B cell (primary cell): ENCODE data around the gene ARAP2. TPM values are rescaled to one million over a fixed set of nuclear protein-coding genes. Genes with fewer than 3 reads are reported as not detected.

ENCODE experiments used
- ATAC-seq: fragments of 200-7000 bp; cut with Tn5 transposase; one replicate; pipeline ENCODE4 v1.10.0; 2021; ENCODE audit warnings: low read depth, mild to moderate bottlenecking, moderate number of reproducible peaks, moderate library complexity
- CTCF ChIA-PET: fragments of 350-600 bp; sonication (Branson Sonifier 250); formaldehyde crosslinking; loops from one replicate; lab custom pipeline; 2021; ENCODE audit warnings: antibody characterized with exemption, inconsistent platforms; lab: Charles Lee
- POLR2A ChIA-PET: fragments of 350-600 bp; sonication (Branson Sonifier 250); formaldehyde crosslinking; loops from one replicate; lab custom pipeline; 2021; ENCODE audit warnings: antibody characterized with exemption; lab: Charles Lee
- DNase-seq: peaks from one replicate; pipeline ENCODE4 v3.0.0; 2013
- H2AFZ ChIP-seq: 2 replicates; pipeline ENCODE4 v1.6.1; 2012; ENCODE audit warnings: mild to moderate bottlenecking, low read depth, low read length; ENCODE audit not compliant: insufficient read depth, poor library complexity, severe bottlenecking
- H3K27ac ChIP-seq, 2 donors: 1 replicate in 1 of 2; 2 replicates in 1 of 2; pipeline ENCODE4 v1.5.1; 2012 to 2013; ENCODE audit warnings: low read length in 2 of 2, mild to moderate bottlenecking in 2 of 2, moderate library complexity in 1 of 2
- H3K27me3 ChIP-seq, 4 experiments: fragments of 200-600 bp in 1 of 4; sonication (generic) in 1 of 4; replicated peaks in 1 of 4; 1 replicate in 2 of 4; 2 replicates in 2 of 4; pipeline versions ENCODE4 v1.6.1 to v1.7.0; 2013 to 2016; ENCODE audit warnings: low read length in 3 of 4, mild to moderate bottlenecking in 2 of 4, mixed read lengths in 1 of 4, moderate library complexity in 1 of 4; ENCODE audit not compliant: insufficient read depth in 4 of 4, control insufficient read depth in 3 of 4; ENCODE audit errors: control extremely low read depth in 1 of 4
- H3K36me3 ChIP-seq, 2 experiments: replicated peaks in 1 of 2; 1 replicate in 1 of 2; 2 replicates in 1 of 2; pipeline versions ENCODE4 v1.6.1 to v1.7.1; 2013; ENCODE audit warnings: low read length in 1 of 2; ENCODE audit not compliant: insufficient read depth in 2 of 2, control insufficient read depth in 1 of 2; ENCODE audit errors: control extremely low read depth in 1 of 2, extremely low read depth in 1 of 2
- H3K4me1 ChIP-seq, 2 donors: fragments of 200-600 bp in 1 of 2; sonication (generic) in 1 of 2; 1 replicate in 1 of 2; 2 replicates in 1 of 2; pipeline versions ENCODE4 v1.5.1 to v1.6.1; 2013 to 2017; ENCODE audit warnings: low read length in 2 of 2; ENCODE audit not compliant: control insufficient read depth in 2 of 2, insufficient read depth in 2 of 2
- H3K4me2 ChIP-seq: replicated peaks from 2 replicates; pipeline ENCODE3; 2012; ENCODE audit warnings: mild to moderate bottlenecking, low read depth, low read length; ENCODE audit not compliant: poor library complexity, severe bottlenecking
- H3K4me3 ChIP-seq, 5 experiments: fragments of 200-600 bp in 1 of 5; sonication (generic) in 1 of 5; 1 replicate in 3 of 5; 2 replicates in 2 of 5; pipeline versions ENCODE4 v1.5.1 to v1.7.0; 2011 to 2016; ENCODE audit warnings: low read length in 4 of 5, mild to moderate bottlenecking in 4 of 5, low read depth in 2 of 5, control low read depth in 1 of 5, moderate library complexity in 1 of 5; ENCODE audit not compliant: insufficient read depth in 1 of 5; ENCODE audit errors: control extremely low read depth in 1 of 5, extremely low read depth in 1 of 5
- H3K79me2 ChIP-seq: fragments of 200-600 bp; sonication (generic); one replicate; pipeline ENCODE4 v1.6.0; 2016; ENCODE audit warnings: low read length; ENCODE audit not compliant: control insufficient read depth, insufficient read depth
- H3K9ac ChIP-seq: fragments of 200-600 bp; sonication (generic); 2 replicates; pipeline ENCODE4 v1.6.1; 2017; ENCODE audit warnings: mild to moderate bottlenecking, low read length, moderate library complexity
- H3K9me3 ChIP-seq, 3 donors: one replicate each; pipeline versions ENCODE4 v1.6.1 to v1.7.1; 2013; ENCODE audit warnings: low read length in 2 of 3; ENCODE audit not compliant: control insufficient read depth in 2 of 3, insufficient read depth in 1 of 3; ENCODE audit errors: control extremely low read depth in 1 of 3
- H4K20me1 ChIP-seq: 2 replicates; pipeline ENCODE4 v1.6.0; 2012; ENCODE audit warnings: mild to moderate bottlenecking, low read length; ENCODE audit not compliant: insufficient read depth, control insufficient read depth, poor library complexity, severe bottlenecking
- H3K27ac Mint-ChIP-seq: one replicate; pipeline ENCODE4 v1.8.0; 2021; ENCODE audit warnings: mixed read lengths
- H3K27me3 Mint-ChIP-seq: one replicate; pipeline ENCODE4 v1.8.0; 2021; ENCODE audit warnings: mixed read lengths
- H3K4me1 Mint-ChIP-seq: one replicate; pipeline ENCODE4 v1.8.0; 2021; ENCODE audit warnings: mixed read lengths
- H3K4me3 Mint-ChIP-seq: one replicate; pipeline ENCODE4 v1.8.0; 2021; ENCODE audit warnings: mixed read lengths
- H3K9me3 Mint-ChIP-seq: one replicate; pipeline ENCODE4 v1.8.0; 2022; ENCODE audit warnings: mixed read lengths; ENCODE audit not compliant: insufficient read depth
- EZH2 ChIP-seq: IDR thresholded peaks from 2 replicates; pipeline ENCODE4 v1.6.1; 2012; ENCODE audit warnings: borderline replicate concordance, low read depth, mild to moderate bottlenecking, moderate library complexity, low read length; ENCODE audit not compliant: insufficient read depth, poor library complexity, severe bottlenecking
- WGBS: methylation state at CpG from one replicate; pipeline ENCODE4 v1.1.5; 2013; ENCODE audit warnings: missing lambda C conversion rate; ENCODE audit not compliant: insufficient coverage; 5-methylcytosine and 5-hydroxymethylcytosine counted together
- intact Hi-C: fragments of 100-400 bp; cut with micrococcal nuclease; formaldehyde crosslinking; loops from one replicate; pipeline ENCODE4 v1.10.0; 2022
- polyA plus RNA-seq: library from polyadenylated mRNA; depleted of rRNA; stranded (reverse); fragments of >200 nt; gene quantifications from 2 replicates; pipeline ENCODE4 v1.2.3, GENCODE V29; 2012
- total RNA-seq, 2 donors: library from RNA; stranded (reverse); fragments of 120-200 nt in 1 of 2; gene quantifications; 1 replicate in 1 of 2; 2 replicates in 1 of 2; pipeline versions ENCODE4 v1.2.3 to v1.2.4, GENCODE V29; 2013 to 2022
- TF ChIP-seq, protein P1 (sequence below): fragments of 200-600 bp; IDR thresholded peaks from one replicate; pipeline ENCODE4 v1.8.0; 2022; ENCODE audit warnings: antibody characterized with exemption, mild to moderate bottlenecking

Gene ARAP2
- total and polyA plus RNA-seq, 2 donors (not counting 1 experiment from before 2014, with no cell fraction given): 13.2 to 88.0 TPM

- Histone ChIP-seq H3K36me3 (no peaks in the 10 kb centered on the region), H3K4me3 (no peak overlapping the region), H3K9ac (no peak overlapping the region), H3K9me3 (no peaks in the 10 kb centered on the region), H3K4me1 (peaks cover 0 to 2% of the 10 kb centered on the region in 2 donors), H4K20me1 (no peaks in the 10 kb centered on the region), H3K4me2 (no peak overlapping the region), H2AFZ (no peak overlapping the region), H3K27ac (no peak overlapping the region), H3K79me2 (no peaks in the 10 kb centered on the region), H3K27me3 (no peaks in the 10 kb centered on the region)
- H3K27ac Mint-ChIP-seq: no peak overlapping the region
- no peak overlapping the region for H3K4me3 Mint-ChIP-seq
- peaks cover 8% of the 10 kb centered on the region for H3K4me1 Mint-ChIP-seq
- TF ChIP-seq, protein P1, sequence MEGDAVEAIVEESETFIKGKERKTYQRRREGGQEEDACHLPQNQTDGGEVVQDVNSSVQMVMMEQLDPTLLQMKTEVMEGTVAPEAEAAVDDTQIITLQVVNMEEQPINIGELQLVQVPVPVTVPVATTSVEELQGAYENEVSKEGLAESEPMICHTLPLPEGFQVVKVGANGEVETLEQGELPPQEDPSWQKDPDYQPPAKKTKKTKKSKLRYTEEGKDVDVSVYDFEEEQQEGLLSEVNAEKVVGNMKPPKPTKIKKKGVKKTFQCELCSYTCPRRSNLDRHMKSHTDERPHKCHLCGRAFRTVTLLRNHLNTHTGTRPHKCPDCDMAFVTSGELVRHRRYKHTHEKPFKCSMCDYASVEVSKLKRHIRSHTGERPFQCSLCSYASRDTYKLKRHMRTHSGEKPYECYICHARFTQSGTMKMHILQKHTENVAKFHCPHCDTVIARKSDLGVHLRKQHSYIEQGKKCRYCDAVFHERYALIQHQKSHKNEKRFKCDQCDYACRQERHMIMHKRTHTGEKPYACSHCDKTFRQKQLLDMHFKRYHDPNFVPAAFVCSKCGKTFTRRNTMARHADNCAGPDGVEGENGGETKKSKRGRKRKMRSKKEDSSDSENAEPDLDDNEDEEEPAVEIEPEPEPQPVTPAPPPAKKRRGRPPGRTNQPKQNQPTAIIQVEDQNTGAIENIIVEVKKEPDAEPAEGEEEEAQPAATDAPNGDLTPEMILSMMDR: no peak
- no peak for TF ChIP-seq EZH2
- no CpG with 5 or more reads among the region's 2 CpGs for WGBS
- intact Hi-C loops: no loop called here
- ATAC-seq: no peak
- ChIA-PET POLR2A (no interaction called here), CTCF (no interaction called here)
- DNase-seq: no peak
- H3K27me3 Mint-ChIP-seq: no peaks in the 10 kb centered on the region
- peaks cover 1% of the 10 kb centered on the region for H3K9me3 Mint-ChIP-seq
These were observed 20.0 kb upstream of the ARAP2 start for GRCh38 chr4:36264207-36264826.

DNA sequence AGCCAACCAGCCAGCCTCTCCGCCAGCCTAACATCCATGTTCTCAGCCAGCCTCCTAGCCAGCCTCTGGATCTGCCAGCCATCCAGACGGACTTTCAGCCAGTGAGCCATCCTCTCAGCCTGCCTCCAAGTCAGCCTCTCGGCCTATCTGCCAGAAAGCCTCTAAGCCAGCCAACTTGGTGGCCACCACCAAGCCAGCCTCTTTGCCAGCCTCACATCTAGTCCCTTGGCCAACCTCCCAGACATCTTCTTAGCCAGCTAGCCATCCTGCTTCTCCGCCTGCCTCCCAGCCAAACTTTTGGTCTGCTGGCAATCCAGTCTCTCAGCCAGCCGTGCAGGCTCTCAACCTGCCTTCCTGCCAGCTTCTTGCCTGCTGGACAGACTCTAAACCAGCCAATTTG lies 16.4 kb upstream of the ARAP2 start:
- Mint-ChIP-seq H3K4me3 (no peak overlapping the region), H3K9me3 (peaks cover 1% of the 10 kb centered on the region), H3K4me1 (peaks cover 14% of the 10 kb centered on the region), H3K27ac (peak overlapping the region; percentile 41), H3K27me3 (no peaks in the 10 kb centered on the region)
- 99% methylated on average over 5 of the region's 5 CpGs for WGBS
- intact Hi-C loops: no loop called here
- no peaks in the 10 kb centered on the region for H3K79me2 ChIP-seq
- POLR2A ChIA-PET: no interaction called here
- no peaks in the 10 kb centered on the region for H3K36me3 ChIP-seq
- DNase-seq (no peak), ATAC-seq (no peak)
- H3K9me3 ChIP-seq: no peaks in the 10 kb centered on the region
- H4K20me1 ChIP-seq: no peaks in the 10 kb centered on the region
- TF ChIP-seq, protein P1: no peak
- TF ChIP-seq EZH2: no peak
- no peak overlapping the region for H3K4me3 ChIP-seq
- peaks cover 9 to 12% of the 10 kb centered on the region in 2 donors for H3K4me1 ChIP-seq
- no peak overlapping the region for H3K4me2 ChIP-seq
- no peak overlapping the region for H2AFZ ChIP-seq
- no peak overlapping the region for H3K9ac ChIP-seq
- CTCF ChIA-PET: interaction anchor here (0.6 kb wide), 1 partner anchor 19 kb away, joined by 3 read pairs; no protein-coding TSS in a partner anchor
- no peak overlapping the region for H3K27ac ChIP-seq
- H3K27me3 ChIP-seq: no peaks in the 10 kb centered on the region
